OCI-LY3 (cell line): ENCODE measurements around the gene STIM1.

ENCODE experiments used
- EZH2phosphoT487 ChIP-seq: fragments of 200-600 bp; shearing (Covaris generic); IDR thresholded peaks from 2 replicates; pipeline ENCODE4 v1.6.1; 2018; ENCODE audit warnings: antibody characterized with exemption, mixed run types, low read depth
- TF ChIP-seq, protein P1 (sequence below): fragments of 200-600, 300-600 bp; sonication (generic); IDR thresholded peaks from 2 replicates; pipeline ENCODE4 v1.5.1; 2014; ENCODE audit warnings: antibody characterized with exemption, low read length, low read depth

DNA sequence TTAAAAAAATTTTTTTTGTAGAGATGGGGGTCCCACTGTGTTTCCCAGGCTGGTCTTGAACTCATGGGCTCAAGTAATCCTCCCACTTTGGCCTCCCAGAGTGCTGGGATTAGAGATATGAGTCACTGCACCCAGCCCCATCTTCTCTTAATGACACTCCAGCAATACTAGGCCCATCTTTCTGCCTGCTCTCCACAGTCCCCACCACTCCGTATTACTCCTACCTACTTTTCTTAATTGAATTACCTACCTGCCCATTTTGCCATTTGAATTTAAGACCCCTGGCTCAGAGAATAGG, 2.0 kb upstream of the STIM1 start:
- no peak for TF ChIP-seq EZH2phosphoT487
- TF ChIP-seq, protein P1, sequence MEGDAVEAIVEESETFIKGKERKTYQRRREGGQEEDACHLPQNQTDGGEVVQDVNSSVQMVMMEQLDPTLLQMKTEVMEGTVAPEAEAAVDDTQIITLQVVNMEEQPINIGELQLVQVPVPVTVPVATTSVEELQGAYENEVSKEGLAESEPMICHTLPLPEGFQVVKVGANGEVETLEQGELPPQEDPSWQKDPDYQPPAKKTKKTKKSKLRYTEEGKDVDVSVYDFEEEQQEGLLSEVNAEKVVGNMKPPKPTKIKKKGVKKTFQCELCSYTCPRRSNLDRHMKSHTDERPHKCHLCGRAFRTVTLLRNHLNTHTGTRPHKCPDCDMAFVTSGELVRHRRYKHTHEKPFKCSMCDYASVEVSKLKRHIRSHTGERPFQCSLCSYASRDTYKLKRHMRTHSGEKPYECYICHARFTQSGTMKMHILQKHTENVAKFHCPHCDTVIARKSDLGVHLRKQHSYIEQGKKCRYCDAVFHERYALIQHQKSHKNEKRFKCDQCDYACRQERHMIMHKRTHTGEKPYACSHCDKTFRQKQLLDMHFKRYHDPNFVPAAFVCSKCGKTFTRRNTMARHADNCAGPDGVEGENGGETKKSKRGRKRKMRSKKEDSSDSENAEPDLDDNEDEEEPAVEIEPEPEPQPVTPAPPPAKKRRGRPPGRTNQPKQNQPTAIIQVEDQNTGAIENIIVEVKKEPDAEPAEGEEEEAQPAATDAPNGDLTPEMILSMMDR, result no peak
